AML-193 (cell line): Measurements from ENCODE around the gene PKD1L1.
"Not testable (repeated sequence)": the region's sequence is repeated elsewhere in the genome, so short reads cannot be mapped to it uniquely, and the experiment has no call there.

Experiments used
- DNase-seq, 2 experiments: peaks; one replicate each; lab custom pipeline; 2025; lab: John Stamatoyannopoulos, UW

The PKD1L1 gene

DNA sequence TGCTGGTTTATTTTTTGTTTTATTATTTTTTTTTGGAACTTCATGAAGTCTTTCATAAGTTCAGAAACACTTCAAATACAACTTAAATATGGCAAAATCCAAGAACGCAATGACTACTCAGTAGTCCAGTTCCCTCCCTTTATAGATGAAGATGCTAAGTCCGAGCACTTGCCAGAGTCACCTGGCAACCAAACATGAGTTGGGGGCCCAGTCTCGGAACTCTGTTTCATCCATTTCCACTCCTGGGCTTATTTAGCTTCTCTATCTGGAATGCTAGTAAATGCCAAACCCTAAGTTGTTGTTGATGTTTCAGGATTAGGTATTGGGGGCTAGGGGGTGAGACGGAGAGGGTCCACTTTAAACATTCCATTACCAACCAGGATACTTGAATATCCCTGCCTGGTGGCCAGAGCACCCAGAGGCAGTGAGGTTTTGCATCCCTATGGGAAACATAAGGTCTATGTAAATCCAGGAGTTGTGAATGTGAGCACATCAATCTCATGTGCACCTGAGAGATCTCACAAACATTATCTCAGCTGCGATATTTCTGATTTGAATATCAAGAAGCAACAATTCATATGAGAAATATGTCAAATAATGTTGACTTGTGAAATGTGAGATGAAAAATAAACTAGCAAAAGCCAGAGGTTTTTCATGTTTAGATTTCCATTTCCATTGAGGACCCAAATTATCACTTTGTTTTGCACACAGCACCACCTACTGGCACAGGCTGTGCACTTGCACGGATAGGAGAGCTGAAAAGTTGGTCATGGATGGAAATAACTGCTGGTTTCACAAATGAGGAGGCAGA lies 129.3 kb downstream of the PKD1L1 start:
- DNase-seq, result peak; percentile 12 to 22

DNA sequence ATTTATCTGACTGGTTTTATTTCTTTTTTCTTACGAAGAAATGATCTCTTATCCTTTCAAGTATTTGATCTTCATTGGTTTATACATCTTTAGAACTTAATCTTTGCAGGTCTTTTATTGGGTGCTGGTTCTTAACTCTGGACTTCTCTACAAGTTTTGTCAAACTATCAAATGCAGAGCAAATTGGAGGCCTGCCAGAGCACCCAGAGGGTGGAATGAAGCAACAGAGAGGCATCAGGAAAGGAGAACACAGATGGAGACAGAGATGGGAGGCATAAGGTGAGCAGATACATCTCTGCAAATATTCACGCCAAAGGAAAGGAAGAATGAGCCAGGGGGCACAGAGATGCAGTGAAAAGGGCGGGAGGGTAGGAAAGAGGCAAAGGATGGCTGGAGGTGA lies 130.3 kb downstream of the PKD1L1 start:
- no peak for DNase-seq

DNA sequence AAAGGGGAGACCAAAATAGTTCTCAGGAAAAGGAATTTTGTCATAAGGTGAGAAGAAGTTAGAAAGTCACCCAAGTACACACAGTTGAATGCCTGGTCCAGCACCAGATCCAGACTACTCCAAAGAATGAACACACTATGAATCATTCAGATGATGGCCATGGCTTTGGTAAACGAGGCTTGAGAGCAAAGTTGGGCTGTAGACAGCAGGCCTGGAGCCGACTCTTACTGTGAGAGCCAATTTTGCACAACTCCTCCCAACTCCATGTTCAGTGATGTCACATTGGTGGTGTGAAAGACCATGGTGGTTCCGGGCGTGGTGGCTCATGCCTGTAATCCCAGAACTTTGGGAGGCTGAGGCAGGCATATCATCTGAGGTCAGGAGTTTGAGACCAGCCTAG lies 131.6 kb downstream of the PKD1L1 start:
- no peak for DNase-seq

DNA sequence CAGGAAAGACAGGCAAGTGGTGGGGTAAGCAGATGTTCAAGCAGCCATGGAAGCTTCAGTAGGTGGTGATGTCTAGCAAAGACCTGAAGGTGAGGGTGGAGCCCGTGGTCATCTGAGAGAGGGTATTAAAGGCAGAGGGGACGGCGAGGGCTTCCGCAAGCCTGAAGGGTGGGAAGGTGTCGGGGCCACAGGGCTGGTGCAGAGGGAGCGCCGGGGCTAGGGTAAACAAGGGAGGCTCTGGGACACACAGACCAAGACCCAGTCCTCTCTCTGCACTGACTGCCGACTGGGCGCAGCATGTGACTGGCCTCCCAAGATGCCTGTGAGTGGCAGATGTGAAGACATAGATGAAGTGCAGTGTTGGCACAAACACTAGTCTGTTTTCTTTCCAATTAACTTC lies 132.4 kb downstream of the PKD1L1 start:
- no peak for DNase-seq

DNA sequence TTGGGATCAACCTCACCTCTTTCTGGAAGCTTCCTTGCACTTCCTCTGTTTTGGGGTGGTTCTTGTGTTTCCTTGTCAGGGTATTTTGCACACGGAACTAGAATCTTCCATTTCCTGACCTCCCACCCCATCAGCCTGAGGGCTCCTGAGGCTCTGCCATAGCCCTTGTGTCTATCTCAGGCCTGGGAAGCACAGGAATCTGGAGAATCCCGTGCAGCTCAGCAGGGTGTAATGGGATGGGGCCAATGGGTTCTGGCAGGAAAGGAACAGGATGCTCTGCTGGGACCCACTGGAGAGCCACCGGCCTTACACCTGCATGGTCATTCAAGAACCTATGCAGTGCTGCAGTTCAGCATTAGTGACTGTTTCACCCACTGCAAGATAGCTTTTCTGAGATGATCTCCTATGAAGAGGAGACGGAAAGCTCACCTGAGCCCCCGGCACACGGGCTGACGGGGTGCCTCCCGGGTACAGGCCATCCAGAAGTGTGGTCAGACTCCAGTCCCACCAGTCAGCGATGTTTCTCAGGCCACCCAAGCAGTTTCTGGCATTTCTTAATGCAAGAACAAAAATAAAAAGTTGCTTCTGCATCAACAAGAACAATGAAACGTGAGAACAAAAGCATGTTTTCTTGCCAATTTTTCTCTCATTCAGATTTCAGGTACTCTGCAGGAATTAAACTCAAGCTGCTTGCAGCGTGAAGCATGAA lies 133.2 kb downstream of the PKD1L1 start:
- DNase-seq, result no peak

DNA sequence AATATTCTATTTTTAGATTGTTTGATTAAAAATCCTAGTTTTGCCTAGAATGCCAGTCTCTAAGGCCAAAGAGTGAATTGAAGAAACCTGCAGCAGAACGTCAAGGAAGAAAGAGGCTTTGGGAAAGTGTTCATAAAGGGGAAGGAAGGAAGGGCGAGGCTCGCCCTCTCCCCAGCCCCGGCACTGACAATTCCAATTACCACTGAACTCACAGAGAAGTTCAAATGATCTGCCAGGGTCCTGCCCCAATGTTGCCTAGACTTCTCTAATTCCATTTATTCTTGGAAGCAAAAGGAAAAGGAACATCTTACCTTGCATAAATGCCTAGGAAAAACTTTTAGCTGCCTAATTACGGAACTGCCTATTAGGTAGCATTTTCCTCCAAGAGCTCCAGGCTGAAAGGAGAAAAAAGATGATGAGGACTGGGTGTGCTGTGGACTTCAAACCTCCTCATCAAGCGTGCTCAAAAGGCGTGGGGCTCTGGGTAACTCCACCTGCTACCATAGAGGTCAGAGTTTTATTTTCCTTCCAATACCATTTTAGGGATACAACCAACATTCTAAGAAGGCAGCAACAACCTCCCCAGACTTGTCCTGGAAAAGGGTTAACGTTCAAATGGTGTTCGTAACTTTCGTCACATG lies 134.5 kb downstream of the PKD1L1 start:
- no peak for DNase-seq

DNA sequence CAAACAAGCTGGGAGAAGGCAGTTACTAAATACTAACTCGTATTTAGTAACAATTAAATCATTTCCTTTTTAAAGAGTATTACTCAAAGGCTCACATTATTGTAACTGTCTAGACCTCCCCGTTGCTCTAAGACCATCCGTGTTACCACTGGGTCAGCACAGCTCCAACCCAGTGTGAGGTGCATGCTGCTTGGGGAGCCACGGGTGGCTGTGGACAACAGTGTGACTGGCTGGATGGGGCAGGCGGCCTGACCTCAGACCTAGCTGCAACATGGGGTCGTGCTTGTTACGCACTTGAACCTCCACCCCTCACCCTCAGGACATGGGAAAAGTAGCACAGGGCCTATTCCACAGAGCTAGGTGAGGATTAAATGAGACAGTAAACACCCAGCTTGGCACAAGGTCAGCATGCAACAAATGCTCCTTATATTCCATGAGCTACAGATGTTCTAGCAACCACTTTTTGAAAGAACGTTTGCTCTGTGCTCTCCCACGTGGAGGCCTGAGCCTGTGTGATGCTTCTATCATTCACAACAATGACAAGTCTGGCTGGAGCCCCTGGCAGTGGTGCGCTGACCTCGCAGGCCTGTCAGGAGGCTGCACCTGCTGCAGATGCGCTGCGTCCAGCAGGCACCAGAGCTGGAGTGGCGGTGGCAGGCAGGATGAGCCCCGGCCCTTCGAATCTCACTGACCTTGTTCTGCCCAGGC lies 135.7 kb downstream of the PKD1L1 start:
- DNase-seq, result no peak

DNA sequence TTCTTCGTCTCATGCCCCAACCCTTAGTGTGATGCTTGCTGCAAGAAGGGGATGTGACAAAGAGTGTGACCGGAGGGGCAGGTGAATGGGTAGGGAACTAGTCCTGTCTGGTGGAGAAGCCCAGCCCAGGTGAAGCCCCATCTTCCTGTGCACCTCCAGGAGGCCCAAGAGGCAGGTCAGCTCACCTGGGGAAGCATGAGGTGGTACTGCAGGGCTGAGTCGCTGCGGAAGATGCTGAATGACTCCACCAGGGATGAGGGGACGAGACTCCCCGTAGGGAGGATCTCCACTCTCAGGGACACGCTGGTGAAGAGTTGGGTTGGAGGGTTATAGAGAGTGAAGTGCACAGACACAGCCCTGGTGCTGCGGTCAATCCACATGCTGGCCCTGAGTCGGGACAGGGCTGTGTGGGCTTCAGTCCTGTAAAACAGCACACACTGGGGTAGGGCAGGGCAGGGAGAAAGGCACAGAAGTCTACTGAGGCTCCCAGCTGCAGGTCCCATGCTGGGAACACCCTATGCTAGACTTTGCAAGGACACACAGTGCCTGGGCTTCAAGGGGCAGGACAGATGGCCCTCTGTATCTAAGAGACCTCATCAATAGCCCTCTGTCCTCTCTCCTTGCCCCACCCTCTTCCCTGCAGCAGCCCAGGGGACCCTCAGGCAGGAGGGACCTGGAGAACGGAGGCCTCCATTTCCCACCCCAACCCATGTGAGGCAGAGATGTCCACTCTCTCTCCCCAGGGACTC lies 136.5 kb downstream of the PKD1L1 start:
- DNase-seq, result no peak

DNA sequence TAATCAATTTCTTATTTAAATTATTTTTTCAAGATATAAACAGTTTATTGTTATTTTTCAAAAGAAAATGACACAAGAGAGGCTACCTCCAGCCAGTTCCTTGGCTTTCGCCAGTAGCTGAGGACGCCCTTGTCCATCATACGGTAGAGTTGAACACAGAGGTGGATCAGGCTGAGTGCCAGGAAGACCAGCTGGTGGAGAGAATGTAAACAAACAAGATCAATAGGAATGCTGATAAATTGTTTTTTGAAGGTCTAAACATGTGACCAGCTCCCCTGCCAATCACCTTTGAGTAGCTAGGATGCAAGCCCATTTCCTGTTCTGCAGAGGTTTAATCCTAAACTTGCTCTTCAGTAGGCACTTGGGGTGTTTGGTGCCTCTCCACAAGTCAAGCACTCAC lies 138.9 kb downstream of the PKD1L1 start:
- DNase-seq, result no peak

DNA sequence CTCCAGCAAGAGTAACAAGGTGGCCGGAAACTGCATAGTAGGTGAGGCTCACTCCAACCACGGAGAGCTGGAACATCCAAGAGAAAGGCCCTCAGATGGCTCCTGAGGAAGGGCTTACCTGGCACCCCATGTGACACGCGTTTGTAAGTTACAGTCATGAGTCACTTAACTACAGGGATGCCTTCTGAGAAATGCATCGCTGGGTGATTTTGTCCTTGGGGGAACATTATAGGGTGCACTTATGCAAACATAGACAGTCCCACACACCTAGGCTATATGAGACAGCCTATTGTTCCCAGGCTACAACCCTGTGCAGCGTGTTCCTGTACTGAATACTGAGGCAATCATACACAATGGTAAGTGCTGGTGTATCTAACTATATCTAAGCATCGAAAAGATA lies 139.9 kb downstream of the PKD1L1 start:
- DNase-seq, result no peak

DNA sequence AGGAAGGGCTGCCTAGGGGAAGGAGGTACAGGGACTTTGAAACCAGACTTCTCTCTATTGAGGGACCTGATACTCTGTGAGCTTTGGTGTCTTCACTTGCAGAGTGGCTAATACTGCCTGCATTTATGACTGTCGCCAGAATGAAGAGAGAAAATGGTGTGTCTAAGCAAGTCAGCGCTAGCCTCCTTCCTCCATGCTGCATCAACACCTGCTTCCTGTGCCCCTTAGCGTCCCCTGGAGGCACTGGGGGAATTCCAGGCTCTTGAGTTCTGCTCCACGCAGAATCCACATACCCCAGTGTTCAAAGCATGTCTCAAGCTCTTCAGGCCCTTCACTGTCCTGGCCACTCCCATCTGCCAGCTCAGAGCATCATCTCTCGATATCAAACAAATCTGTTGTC lies 140.5 kb downstream of the PKD1L1 start:
- no peak for DNase-seq

DNA sequence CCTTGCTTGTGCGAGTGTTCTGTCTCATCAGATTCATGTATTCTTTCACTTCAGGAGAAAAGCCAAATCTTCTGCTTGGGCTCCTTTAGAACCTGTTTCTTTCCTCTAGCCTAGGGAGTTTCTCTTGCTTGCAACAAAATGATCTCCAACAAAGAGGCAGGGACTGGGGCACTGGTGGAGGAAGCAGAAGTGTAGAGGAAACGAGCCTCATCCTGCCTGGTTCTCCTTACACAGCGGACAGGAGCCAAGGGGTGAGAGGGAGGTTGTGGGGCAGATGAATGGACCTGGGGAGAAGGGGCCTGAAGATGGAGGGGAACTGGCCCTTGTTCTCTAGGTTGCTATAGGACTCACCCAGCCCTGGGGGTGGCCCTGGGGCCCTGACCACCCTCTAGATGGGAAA lies 141.1 kb downstream of the PKD1L1 start:
- no peak for DNase-seq

DNA sequence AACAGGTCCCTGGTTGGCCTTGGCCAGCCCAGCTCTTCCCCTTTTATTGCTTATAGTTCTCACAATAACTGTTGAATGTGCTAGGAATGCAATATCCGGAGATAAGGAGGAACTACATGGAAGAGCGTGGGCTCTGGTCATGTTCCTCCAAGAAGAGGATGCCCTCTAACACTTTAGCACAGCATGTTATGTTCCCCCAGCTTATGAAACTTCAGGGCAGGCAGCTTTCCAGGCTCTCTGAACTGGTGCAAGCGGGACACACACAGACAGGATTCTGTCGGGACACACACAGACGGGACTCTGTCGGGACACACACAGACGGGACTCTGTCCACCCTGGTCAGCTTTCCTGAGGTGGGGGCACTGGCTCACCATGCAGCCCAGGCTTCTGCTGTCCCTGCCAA lies 141.6 kb downstream of the PKD1L1 start:
- no peak for DNase-seq

DNA sequence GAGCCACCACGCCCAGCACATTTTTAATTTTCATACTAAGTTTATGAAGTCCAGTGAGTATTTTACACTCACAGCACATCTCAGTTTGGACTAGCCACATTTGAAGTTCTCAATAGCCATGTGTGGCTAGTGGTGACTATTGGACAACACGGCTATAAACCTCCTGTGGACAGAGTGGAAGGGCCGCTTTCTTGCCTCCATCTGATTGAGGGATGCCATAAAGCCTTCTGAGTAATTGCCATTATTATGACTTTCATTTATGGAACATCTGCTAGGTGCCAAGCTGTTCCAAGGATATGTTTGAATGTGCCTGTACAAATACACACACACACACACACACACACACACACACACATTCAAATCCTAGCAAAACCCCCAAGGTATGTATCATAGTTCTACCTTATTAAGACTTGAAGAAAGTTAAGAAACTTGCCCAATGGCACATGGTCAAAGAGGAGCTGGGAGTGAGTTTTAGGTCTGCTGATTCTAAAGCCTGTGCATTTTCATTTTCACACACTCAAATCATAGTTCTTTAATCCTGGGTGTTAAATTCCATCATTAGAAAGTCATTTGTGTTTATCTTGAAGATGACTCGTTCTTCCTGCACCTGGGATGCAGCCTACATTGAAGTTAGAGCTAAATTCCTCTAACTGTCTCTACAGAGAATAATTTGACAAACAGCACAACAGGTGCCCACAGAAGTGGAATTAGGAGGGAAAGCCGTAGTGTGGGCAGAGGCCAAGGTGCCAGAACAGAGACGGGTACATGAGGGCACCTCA lies 143.3 kb downstream of the PKD1L1 start:
- no peak for DNase-seq

DNA sequence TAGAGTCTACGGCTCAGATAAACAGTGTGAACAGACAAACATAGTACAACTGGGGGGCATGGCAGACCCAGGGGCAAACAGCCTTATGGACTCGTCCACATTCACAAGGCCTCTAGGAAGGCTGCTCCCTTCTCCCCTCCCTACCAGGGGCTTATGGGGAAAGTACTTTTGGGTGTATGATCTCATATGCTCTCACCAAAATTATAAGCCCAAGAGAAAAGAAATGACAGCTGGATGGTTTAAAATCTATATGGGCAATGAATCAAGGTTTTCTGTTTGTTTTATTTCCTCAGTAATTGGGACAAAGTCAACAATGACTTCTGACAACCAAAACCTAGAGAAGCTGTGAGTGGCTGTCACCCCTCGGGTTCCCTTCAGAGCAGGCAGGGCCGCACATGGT lies 144.4 kb downstream of the PKD1L1 start:
- DNase-seq, result no peak

DNA sequence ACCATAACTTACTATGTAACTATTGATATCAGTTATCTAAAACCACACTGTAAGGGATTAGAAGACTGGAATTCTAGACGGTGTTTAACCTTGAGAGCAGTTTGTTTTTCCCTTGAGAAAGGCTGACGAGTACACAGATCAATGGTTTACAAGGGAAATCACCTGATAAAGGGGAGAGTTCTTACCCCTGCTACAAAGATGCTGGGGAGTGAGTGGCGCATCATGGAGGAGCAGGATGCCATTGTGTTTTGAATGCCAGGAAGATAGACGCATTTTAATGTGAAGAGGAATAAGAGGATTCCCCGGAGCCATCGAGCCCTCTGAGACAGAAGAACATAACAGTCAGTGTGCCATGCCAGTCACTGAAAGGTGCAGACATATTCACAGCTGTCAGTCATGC lies 145.2 kb downstream of the PKD1L1 start:
- no peak for DNase-seq

DNA sequence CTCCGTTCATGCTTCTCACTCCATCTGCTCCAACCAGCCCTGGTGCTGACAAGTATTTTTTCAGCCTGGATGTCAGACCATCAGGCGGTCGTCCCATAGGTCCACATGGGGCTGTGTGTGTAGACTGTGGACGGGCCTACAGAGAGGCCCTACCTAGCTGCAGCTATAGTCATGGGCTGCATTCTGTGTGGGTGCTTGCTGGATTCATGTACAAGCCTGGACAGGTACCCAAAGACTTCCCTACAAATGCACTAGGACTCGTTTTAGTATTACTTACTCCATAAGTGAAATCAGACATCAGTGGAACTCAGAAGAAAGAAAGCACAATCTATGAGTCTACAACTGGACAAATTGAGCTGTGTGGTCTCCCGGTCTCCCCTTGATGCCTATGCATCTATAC lies 146.8 kb downstream of the PKD1L1 start:
- no peak for DNase-seq

DNA sequence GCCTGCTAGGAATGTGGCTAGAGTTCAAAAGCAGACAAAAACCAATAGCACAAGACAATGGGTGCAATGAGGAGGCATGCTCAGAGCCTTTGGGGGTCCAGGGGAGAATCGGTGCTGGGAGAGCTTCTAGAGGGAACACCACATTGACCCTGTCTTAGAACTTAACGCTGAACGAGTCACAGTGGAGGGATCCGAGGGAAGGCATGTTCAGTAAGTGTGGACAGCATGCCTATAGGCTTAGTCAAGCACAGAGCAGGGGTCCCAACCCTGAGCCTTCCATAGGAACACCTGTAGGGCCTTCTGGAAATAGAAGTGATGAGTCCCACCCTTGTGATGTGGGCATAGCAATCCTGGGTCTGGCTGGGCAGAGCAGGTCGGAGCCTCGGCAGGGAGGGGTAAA lies 148.7 kb downstream of the PKD1L1 start:
- DNase-seq, result no peak

DNA sequence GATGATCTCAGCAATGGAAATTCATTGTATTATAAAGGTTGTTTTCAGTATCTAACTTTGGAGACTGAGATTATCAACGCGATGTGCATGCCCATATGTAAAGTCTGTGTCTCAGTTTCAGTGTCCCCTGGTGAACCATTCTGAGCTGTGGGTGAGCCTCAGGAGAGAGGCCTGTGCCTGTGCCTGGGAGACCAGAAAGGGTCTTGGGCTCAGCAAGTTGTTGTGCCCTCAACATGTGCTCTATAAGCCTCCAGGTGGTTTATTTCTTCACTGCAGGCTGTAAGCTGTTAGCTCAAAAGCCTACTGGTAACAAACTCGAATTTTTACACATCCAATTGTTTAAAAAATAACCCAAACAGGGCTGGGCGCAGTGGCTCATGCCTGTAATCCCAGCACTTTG lies 151.9 kb downstream of the PKD1L1 start:
- no peak for DNase-seq

DNA sequence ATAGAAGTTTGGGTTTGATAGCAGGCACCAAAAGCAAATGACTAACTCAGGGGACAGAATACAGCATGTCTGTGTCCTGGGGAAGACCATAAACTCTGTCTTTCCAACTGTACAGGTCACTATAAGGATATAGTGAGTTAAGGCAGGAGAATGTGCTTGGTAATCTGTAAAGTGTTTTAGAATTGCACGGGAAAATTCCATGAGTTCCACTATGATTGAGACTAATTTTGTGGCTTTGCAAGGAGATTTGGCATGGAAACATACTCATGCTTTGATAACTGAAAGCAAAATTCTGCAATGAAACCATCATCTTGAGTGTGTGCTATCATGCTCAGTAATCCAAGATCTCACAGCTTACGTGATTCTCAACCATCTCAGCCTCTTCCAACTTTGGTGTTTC lies 152.6 kb downstream of the PKD1L1 start:
- no peak for DNase-seq

DNA sequence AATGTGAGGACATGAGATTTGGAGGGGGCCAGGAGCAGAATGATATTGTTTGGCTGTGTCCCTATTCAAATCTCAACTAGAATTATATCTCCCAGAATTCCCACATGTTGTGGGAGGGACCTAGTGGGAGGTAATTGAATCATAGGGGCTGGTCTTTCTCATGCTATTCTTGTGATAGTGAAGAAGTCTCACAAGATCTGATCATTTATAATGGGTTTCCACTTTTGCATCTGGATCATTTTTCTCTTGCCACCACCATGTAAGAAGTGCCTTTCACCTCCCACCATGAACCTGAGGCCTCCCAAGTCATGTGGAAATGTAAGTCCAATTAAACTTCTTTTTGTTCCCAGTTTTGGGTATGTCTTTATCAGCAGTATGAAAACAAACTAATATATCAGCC lies 153.1 kb downstream of the PKD1L1 start:
- DNase-seq, result not testable (repeated sequence)
